Sigmoid colon (tissue), 7 donors: ENCODE results near the gene SMG7. TPM values are rescaled to one million over a fixed set of nuclear protein-coding genes. Genes with fewer than 3 reads are reported as not detected.

ENCODE experiments used
- DNase-seq: peaks from one replicate; pipeline ENCODE4 v3.0.0-alpha.2; 2019
- H3K27ac ChIP-seq, 4 donors: fragments of 200-600 bp; sonication (generic); one replicate each; pipeline ENCODE4 v1.5.1; 2016 to 2019; ENCODE audit warnings: mild to moderate bottlenecking in 1 of 4
- H3K27me3 ChIP-seq, 3 donors: fragments of 200-600 bp; sonication (generic); one replicate each; pipeline ENCODE4 v1.5.1; 2019; ENCODE audit warnings: mild to moderate bottlenecking in 1 of 3
- H3K36me3 ChIP-seq, 4 donors: fragments of 200-600 bp; sonication (generic); one replicate each; pipeline ENCODE4 v1.5.1; 2016 to 2019
- H3K4me1 ChIP-seq, 4 donors: fragments of 200-600 bp; sonication (generic); one replicate each; pipeline ENCODE4 v1.5.1; 2017 to 2019
- H3K4me3 ChIP-seq, 4 donors: fragments of 200-600 bp; sonication (generic); one replicate each; pipeline ENCODE4 v1.5.1; 2017 to 2019; ENCODE audit warnings: mild to moderate bottlenecking in 2 of 4, moderate library complexity in 1 of 4
- H3K9me3 ChIP-seq, 4 donors: fragments of 200-600 bp in 3 of 4; sonication (generic) in 3 of 4; one replicate each; pipeline versions ENCODE4 v1.5.1 to v1.6.1; 2013 to 2019
- EP300 ChIP-seq, 4 donors: sonication (generic); formaldehyde crosslinking; IDR thresholded peaks; one replicate each; pipeline ENCODE4 v1.6.1; 2017; ENCODE audit warnings: antibody characterized with exemption in 4 of 4
- POLR2A ChIP-seq, 2 donors: fragments of 450-650 bp; IDR thresholded peaks; one replicate each; pipeline ENCODE4 v1.6.1; 2016; ENCODE audit warnings: antibody characterized with exemption in 2 of 2, mild to moderate bottlenecking in 2 of 2, moderate library complexity in 2 of 2
- POLR2AphosphoS5 ChIP-seq, 4 donors: sonication (generic); formaldehyde crosslinking; IDR thresholded peaks; one replicate each; pipeline ENCODE4 v1.6.1; 2017; ENCODE audit warnings: antibody characterized with exemption in 4 of 4
- WGBS, 2 donors: extraction: QIAGEN DNeasy Blood & Tissue Kit; methylation state at CpG; one replicate each; pipeline ENCODE4 v1.1.7; 2013; 5-methylcytosine and 5-hydroxymethylcytosine counted together
- intact Hi-C: fragments of 100-400 bp; cut with DNase I; formaldehyde crosslinking; loops from one replicate; pipeline ENCODE4 v1.15.1; 2023
- polyA plus RNA-seq, 3 donors: library from polyadenylated mRNA; stranded (reverse); fragments of 200-250 nt; gene quantifications; one replicate each; pipeline ENCODE4 v1.2.3, GENCODE V29; 2013
- total RNA-seq, 4 donors: library from RNA; depleted of rRNA; stranded (reverse); fragments of >200 nt; gene quantifications; one replicate each; pipeline ENCODE4 v1.1.0, GENCODE V29; 2016
- TF ChIP-seq, protein P1 (sequence below), 4 experiments: fragments of 450-650 bp in 3 of 4; fragments of 200-600 bp in 1 of 4; IDR thresholded peaks; one replicate each; pipeline ENCODE4 v1.5.1; 2016 to 2019; ENCODE audit warnings: antibody characterized with exemption in 4 of 4, mild to moderate bottlenecking in 3 of 4, moderate library complexity in 2 of 4
- donor health status: healthy with polysubstance abuse.
- donor health status: Bipolar disorder and iron deficiency.
- donor health status: healthy.

SMG7 gene
- total and polyA plus RNA-seq, 7 donors: 16.8 to 46.5 (median 31.9) TPM

DNA sequence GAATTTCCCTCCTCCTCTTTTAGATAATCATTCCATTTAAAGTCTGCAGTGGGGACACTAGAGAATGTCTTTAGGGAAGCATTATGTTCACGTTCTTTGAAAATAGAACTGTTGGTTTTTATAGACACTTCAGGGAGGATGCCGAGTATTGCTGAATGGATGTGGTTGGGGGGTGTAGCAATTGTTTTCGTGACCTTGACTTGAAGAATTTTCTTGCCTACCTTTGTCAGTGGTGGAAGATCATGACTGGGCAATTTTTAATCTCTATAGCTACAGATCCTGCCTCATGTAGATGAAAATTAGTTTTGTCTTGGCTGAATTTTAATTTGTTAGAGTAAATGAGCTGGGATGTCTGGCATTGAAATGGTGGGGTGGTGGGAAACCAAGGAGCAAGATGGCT is 3.8 kb downstream of the SMG7 start:
- H3K27me3 ChIP-seq: no peaks in the 10 kb centered on the region
- no peak for DNase-seq
- no peaks in the 10 kb centered on the region for H3K9me3 ChIP-seq
- TF ChIP-seq POLR2A (IDR thresholded peaks at IDR 0.05) (no peak), EP300 (IDR thresholded peaks at IDR 0.05) (no peak), POLR2AphosphoS5 (IDR thresholded peaks at IDR 0.05) (no peak)
- TF ChIP-seq, protein P1, sequence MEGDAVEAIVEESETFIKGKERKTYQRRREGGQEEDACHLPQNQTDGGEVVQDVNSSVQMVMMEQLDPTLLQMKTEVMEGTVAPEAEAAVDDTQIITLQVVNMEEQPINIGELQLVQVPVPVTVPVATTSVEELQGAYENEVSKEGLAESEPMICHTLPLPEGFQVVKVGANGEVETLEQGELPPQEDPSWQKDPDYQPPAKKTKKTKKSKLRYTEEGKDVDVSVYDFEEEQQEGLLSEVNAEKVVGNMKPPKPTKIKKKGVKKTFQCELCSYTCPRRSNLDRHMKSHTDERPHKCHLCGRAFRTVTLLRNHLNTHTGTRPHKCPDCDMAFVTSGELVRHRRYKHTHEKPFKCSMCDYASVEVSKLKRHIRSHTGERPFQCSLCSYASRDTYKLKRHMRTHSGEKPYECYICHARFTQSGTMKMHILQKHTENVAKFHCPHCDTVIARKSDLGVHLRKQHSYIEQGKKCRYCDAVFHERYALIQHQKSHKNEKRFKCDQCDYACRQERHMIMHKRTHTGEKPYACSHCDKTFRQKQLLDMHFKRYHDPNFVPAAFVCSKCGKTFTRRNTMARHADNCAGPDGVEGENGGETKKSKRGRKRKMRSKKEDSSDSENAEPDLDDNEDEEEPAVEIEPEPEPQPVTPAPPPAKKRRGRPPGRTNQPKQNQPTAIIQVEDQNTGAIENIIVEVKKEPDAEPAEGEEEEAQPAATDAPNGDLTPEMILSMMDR (IDR thresholded peaks at IDR 0.05): no peak
- no peak overlapping the region for H3K4me3 ChIP-seq
- H3K4me1 ChIP-seq: peaks cover 0 to 74% (median 50%) of the 10 kb centered on the region in 4 donors
- no peaks in the 10 kb centered on the region for H3K36me3 ChIP-seq
- WGBS, 2 donors: 53 to 79% methylated on average over 3 of the region's 3 CpGs
- H3K27ac ChIP-seq: no peak overlapping the region
- intact Hi-C loops: no loop called here

DNA sequence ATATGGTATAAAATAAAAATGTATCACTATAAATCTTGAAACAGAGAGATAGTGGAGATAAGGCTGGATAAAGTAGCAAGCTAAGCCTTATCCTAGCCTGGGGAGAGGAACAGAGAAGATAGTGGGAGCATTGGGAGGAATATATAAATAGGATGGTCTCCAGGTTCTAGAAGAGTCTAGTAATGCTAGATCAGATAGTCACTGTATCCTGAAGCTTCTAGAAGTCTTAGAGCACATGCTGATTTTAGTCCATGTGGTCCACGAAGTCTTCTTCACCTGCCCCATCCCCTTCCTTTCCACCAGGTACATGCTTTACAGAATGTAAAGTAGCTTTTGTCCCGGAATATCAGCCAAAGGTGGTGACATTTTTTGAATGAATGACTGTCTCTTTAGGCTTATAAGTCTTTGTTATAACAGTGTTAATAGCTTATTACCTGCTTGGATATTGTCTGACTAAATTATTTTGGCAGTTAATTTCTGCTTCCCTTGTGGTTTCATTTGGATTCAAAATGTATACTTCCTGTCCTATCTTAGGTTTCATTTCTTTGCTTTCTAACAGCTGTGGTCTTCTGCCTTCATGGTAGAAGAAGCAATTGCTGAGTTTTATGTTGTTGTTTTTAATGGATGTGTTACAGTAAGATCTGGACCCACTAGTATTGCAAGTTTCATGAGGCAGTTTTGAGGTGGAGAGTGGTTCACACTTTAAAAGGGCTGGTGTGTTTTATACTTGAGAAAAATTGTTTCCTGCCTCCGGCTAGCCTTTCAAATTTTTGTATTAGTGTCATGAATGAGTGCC is 5.9 kb downstream of the SMG7 start:
- TF ChIP-seq, protein P1 (IDR thresholded peaks at IDR 0.05): no peak
- no peak for TF ChIP-seq POLR2A (IDR thresholded peaks at IDR 0.05)
- no peak for TF ChIP-seq EP300 (IDR thresholded peaks at IDR 0.05)
- no peak for TF ChIP-seq POLR2AphosphoS5 (IDR thresholded peaks at IDR 0.05)
- intact Hi-C loops: no loop called here
- Histone ChIP-seq H3K4me3 (no peak overlapping the region), H3K27me3 (no peaks in the 10 kb centered on the region), H3K9me3 (no peaks in the 10 kb centered on the region), H3K36me3 (no peaks in the 10 kb centered on the region), H3K4me1 (peaks cover 0 to 92% (median 53%) of the 10 kb centered on the region in 4 donors), H3K27ac (no peak overlapping the region)
- 64 to 79% methylated on average over 3 of the region's 3 CpGs for WGBS, 2 donors
- no peak for DNase-seq

DNA sequence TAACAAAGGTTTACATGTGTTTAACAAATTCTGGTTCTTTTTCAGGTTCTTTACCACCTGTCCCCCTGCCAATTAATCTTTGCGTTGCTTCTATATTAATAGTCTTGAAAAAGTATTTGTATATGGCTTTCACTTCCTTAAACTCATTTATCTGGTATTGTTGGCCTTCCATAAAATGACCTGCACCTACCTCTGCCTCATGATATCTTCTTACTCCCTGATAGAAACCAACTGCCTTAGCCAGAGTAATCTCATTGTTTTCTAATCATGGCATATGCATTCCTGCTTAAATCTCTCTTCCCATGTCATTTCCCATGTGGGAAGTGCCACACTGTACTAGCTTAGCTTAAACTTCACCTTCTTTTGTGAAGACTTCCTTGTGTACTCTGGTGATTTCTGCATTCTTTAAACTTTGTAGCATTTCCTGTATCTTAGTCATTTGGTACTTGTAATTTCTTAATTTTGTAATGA is 8.7 kb downstream of the SMG7 start:
- DNase-seq: no peak
- H3K9me3 ChIP-seq: no peaks in the 10 kb centered on the region
- intact Hi-C loops: no loop called here
- H3K36me3 ChIP-seq: no peaks in the 10 kb centered on the region
- H3K27me3 ChIP-seq: no peaks in the 10 kb centered on the region
- 62 to 75% methylated on average over 1 of the region's 1 CpG for WGBS, 2 donors
- H3K4me3 ChIP-seq: no peak overlapping the region
- H3K4me1 ChIP-seq: peaks cover 0 to 71% (median 33%) of the 10 kb centered on the region in 4 donors
- no peak overlapping the region for H3K27ac ChIP-seq
- no peak for TF ChIP-seq POLR2A (IDR thresholded peaks at IDR 0.05)
- TF ChIP-seq EP300 (IDR thresholded peaks at IDR 0.05): no peak
- no peak for TF ChIP-seq POLR2AphosphoS5 (IDR thresholded peaks at IDR 0.05)
- TF ChIP-seq, protein P1 (IDR thresholded peaks at IDR 0.05): no peak

DNA sequence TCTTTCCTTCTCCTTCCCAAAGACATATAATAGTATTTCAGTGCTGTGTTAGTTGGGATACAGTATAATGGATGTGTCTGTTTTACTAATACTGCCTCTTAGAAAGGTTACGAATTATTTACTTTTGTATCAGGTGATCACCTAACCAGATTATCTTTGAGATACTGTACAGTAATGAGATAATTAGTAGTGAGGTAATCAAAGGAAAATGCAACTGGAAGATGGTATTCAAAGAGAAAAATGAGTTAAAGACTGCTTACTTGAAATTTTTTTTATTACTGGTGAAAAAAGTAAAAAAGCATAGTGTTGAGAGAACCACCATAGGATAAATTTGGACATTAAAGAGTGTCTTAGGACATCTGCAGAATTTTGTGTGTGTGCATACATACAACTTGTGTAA is 10.9 kb downstream of the SMG7 start:
- 92 to 93% methylated on average over 1 of the region's 1 CpG for WGBS, 2 donors

More for the DNA sequence above, 10.9 kb downstream of the SMG7 start:
- intact Hi-C loops: no loop called here
- Histone ChIP-seq H3K9me3 (no peaks in the 10 kb centered on the region), H3K4me1 (peaks cover 0 to 54% (median 25%) of the 10 kb centered on the region in 4 donors), H3K36me3 (no peaks in the 10 kb centered on the region), H3K27ac (no peak overlapping the region), H3K27me3 (no peaks in the 10 kb centered on the region), H3K4me3 (no peak overlapping the region)
- TF ChIP-seq POLR2AphosphoS5 (IDR thresholded peaks at IDR 0.05) (no peak), POLR2A (IDR thresholded peaks at IDR 0.05) (no peak), EP300 (IDR thresholded peaks at IDR 0.05) (no peak)
- TF ChIP-seq, protein P1 (IDR thresholded peaks at IDR 0.05): no peak
- DNase-seq: no peak
